ENCODE results near the gene PARP4.
"Not testable (repeated sequence)": the region's sequence is repeated elsewhere in the genome, so short reads cannot be mapped to it uniquely, and the experiment has no call there.

The PARP4 gene

GRCh38 chr13:24502533-24503378 is 9.8 kb downstream of the PARP4 start:
- H3K4me3 ChIP-seq (ENCODE audit: low read depth, low read length), result no peak overlapping the region
- DNase-seq (ENCODE audit: low read depth), result peak; percentile 61
- no peak for TF ChIP-seq CTCF (conservative IDR thresholded peaks at IDR 0.05; ENCODE audit: low read depth, low read length)

- DNase-seq (ENCODE audit: low read depth), result peak; percentile 87
- no peak overlapping the region for H3K4me3 ChIP-seq (ENCODE audit: low read depth, low read length)
- TF ChIP-seq CTCF (conservative IDR thresholded peaks at IDR 0.05; ENCODE audit: low read depth, low read length), result no peak
These were observed 11.6 kb downstream of the PARP4 start for GRCh38 chr13:24500977-24501376.

GRCh38 chr13:24497742-24498141 is 14.8 kb downstream of the PARP4 start:
- no peak for DNase-seq (ENCODE audit: low read depth)
- H3K4me3 ChIP-seq (ENCODE audit: low read depth, low read length), result no peak overlapping the region
- TF ChIP-seq CTCF (conservative IDR thresholded peaks at IDR 0.05; ENCODE audit: low read depth, low read length), result no peak

- not testable (repeated sequence) for DNase-seq (ENCODE audit: low read depth); H3K4me3 ChIP-seq (ENCODE audit: low read depth, low read length)
These were observed 16.3 kb downstream of the PARP4 start for GRCh38 chr13:24496295-24496694.

- H3K4me3 ChIP-seq (ENCODE audit: low read depth, low read length), result no peak overlapping the region
- no peak for TF ChIP-seq CTCF (conservative IDR thresholded peaks at IDR 0.05; ENCODE audit: low read depth, low read length)
- no peak for DNase-seq (ENCODE audit: low read depth)
These were observed 17.3 kb downstream of the PARP4 start for GRCh38 chr13:24495151-24495729.

- TF ChIP-seq CTCF (conservative IDR thresholded peaks at IDR 0.05; ENCODE audit: low read depth, low read length), result no peak
- H3K4me3 ChIP-seq (ENCODE audit: low read depth, low read length), result no peak overlapping the region
- peak; percentile 66 for DNase-seq (ENCODE audit: low read depth)
These were observed 19.2 kb downstream of the PARP4 start for GRCh38 chr13:24493356-24493755.

- DNase-seq (ENCODE audit: low read depth), result peak; percentile 70
- H3K4me3 ChIP-seq (ENCODE audit: low read depth, low read length), result no peak overlapping the region
These were observed 20.7 kb downstream of the PARP4 start for GRCh38 chr13:24491845-24492244.

More at GRCh38 chr13:24491845-24492244, 20.7 kb downstream of the PARP4 start:
- peak; percentile 61 for TF ChIP-seq CTCF (conservative IDR thresholded peaks at IDR 0.05; ENCODE audit: low read depth, low read length)

All from choroid plexus epithelial cell (primary cell).